Naive thymus-derived CD8-positive, alpha-beta T cell (primary cell): Measurements from ENCODE around the gene CTNNA1. TPM values are rescaled to one million over a fixed set of nuclear protein-coding genes. Genes with fewer than 3 reads are reported as not detected.
"Not testable (repeated sequence)": the region's sequence is repeated elsewhere in the genome, so short reads cannot be mapped to it uniquely, and the experiment has no call there.

Experiments used
- ATAC-seq, 2 donors: fragments of 150-1000 bp; cut with Tn5 transposase in 1 of 2; sonication (Bioruptor Pico), chemical (Tn5 transposase) in 1 of 2; 1 replicate in 1 of 2; 2 replicates in 1 of 2; pipeline ENCODE4 v1.10.0; 2021; ENCODE audit warnings: mild to moderate bottlenecking in 2 of 2, moderate library complexity in 2 of 2
- POLR2A ChIA-PET: fragments of 350-600 bp; sonication (Branson Sonifier 250); formaldehyde crosslinking; loops from one replicate; lab custom pipeline; 2021; ENCODE audit warnings: antibody characterized with exemption; lab: Charles Lee
- DNase-seq, 10 donors: peaks; one replicate each; pipeline versions ENCODE4 v3.0.0 to v3.0.0-alpha.2; 2020 to 2022
- H3K27ac Mint-ChIP-seq, 10 donors: one replicate each; pipeline ENCODE4 v1.8.0; 2020 to 2022; ENCODE audit warnings: mild to moderate bottlenecking in 10 of 10, mixed read lengths in 10 of 10, moderate library complexity in 4 of 10, inconsistent platforms in 1 of 10
- H3K27me3 Mint-ChIP-seq, 5 donors: one replicate each; pipeline ENCODE4 v1.8.0; 2021 to 2022; ENCODE audit warnings: mixed read lengths in 5 of 5
- H3K36me3 Mint-ChIP-seq, 3 donors: one replicate each; pipeline ENCODE4 v1.8.0; 2020 to 2022; ENCODE audit warnings: mixed read lengths in 3 of 3, mild to moderate bottlenecking in 2 of 3, inconsistent platforms in 1 of 3
- H3K4me1 Mint-ChIP-seq, 4 donors: one replicate each; pipeline ENCODE4 v1.8.0; 2021 to 2022; ENCODE audit warnings: mixed read lengths in 4 of 4
- H3K4me3 Mint-ChIP-seq, 10 donors: one replicate each; pipeline ENCODE4 v1.8.0; 2020 to 2022; ENCODE audit warnings: mild to moderate bottlenecking in 10 of 10, mixed read lengths in 10 of 10, moderate library complexity in 6 of 10, inconsistent platforms in 1 of 10
- H3K9me3 Mint-ChIP-seq, 9 donors: one replicate each; pipeline ENCODE4 v1.8.0; 2020 to 2022; ENCODE audit warnings: mixed read lengths in 9 of 9, mild to moderate bottlenecking in 3 of 9, inconsistent platforms in 1 of 9, moderate library complexity in 1 of 9
- polyA plus RNA-seq, 3 donors: library from polyadenylated mRNA; unstranded; fragments of 300-500 nt; fragmentation: Illumina TruSeq; gene quantifications; one replicate each; pipeline ENCODE4 v1.2.3, GENCODE V29; 2021
- total RNA-seq, 8 experiments: library from RNA in 2 of 8; stranded (reverse) in 2 of 8; gene quantifications; one replicate each; pipeline ENCODE4 v1.2.3 and lab custom pipeline; 2021 to 2026

The CTNNA1 gene
- total and polyA plus RNA-seq, 5 experiments from 2014 or later, result 0.34 to 5.7 (median 4.0) TPM; not detected in 1

GRCh38 chr5:138770291-138770690 lies 17.1 kb downstream of the CTNNA1 start:
- H3K4me3 Mint-ChIP-seq, result peak overlapping the region in 1 of 10 donors; percentile 2
- no peak overlapping the region for H3K27ac Mint-ChIP-seq
- DNase-seq (no peak), ATAC-seq (no peak)
- no peaks in the 10 kb centered on the region for H3K36me3 Mint-ChIP-seq
- POLR2A ChIA-PET, result no interaction called here
- H3K27me3 Mint-ChIP-seq, result peaks cover 19 to 65% (median 30%) of the 10 kb centered on the region in 5 donors
- H3K9me3 Mint-ChIP-seq, result no peaks in the 10 kb centered on the region
- no peaks in the 10 kb centered on the region for H3K4me1 Mint-ChIP-seq

- no peak overlapping the region for H3K27ac Mint-ChIP-seq
- no peaks in the 10 kb centered on the region for H3K9me3 Mint-ChIP-seq
- ATAC-seq (no peak), DNase-seq (no peak)
- peaks cover 17 to 58% (median 28%) of the 10 kb centered on the region in 5 donors for H3K27me3 Mint-ChIP-seq
- H3K36me3 Mint-ChIP-seq, result no peaks in the 10 kb centered on the region
- POLR2A ChIA-PET, result no interaction called here
- H3K4me3 Mint-ChIP-seq, result no peak overlapping the region
- H3K4me1 Mint-ChIP-seq, result no peaks in the 10 kb centered on the region
Observed at GRCh38 chr5:138770977-138771376, 17.8 kb downstream of the CTNNA1 start.

GRCh38 chr5:138772986-138773594 lies 19.9 kb downstream of the CTNNA1 start:
- Mint-ChIP-seq H3K27ac (no peak overlapping the region), H3K9me3 (peaks cover 0 to under 1% (median 0%) of the 10 kb centered on the region in 9 donors), H3K27me3 (peaks cover 15 to 40% (median 21%) of the 10 kb centered on the region in 5 donors), H3K4me3 (no peak overlapping the region), H3K4me1 (no peaks in the 10 kb centered on the region), H3K36me3 (no peaks in the 10 kb centered on the region)
- ATAC-seq, result no peak
- POLR2A ChIA-PET, result no interaction called here
- DNase-seq, result no peak

GRCh38 chr5:138773624-138774023 lies 20.4 kb downstream of the CTNNA1 start:
- POLR2A ChIA-PET, H3K4me1 Mint-ChIP-seq, H3K9me3 Mint-ChIP-seq, H3K36me3 Mint-ChIP-seq, H3K4me3 Mint-ChIP-seq, H3K27ac Mint-ChIP-seq, ATAC-seq, DNase-seq: not testable (repeated sequence)
- peaks cover 21 to 42% (median 22%) of the 10 kb centered on the region in 5 donors for H3K27me3 Mint-ChIP-seq

GRCh38 chr5:138775034-138775433 lies 21.8 kb downstream of the CTNNA1 start:
- Mint-ChIP-seq H3K27ac (no peak overlapping the region), H3K4me3 (no peak overlapping the region), H3K9me3 (peaks cover 0 to 4% (median 0%) of the 10 kb centered on the region in 9 donors), H3K4me1 (no peaks in the 10 kb centered on the region), H3K36me3 (no peaks in the 10 kb centered on the region), H3K27me3 (peaks cover 17 to 36% (median 21%) of the 10 kb centered on the region in 5 donors)
- ATAC-seq (no peak), DNase-seq (no peak)
- POLR2A ChIA-PET, result no interaction called here

GRCh38 chr5:138778234-138778633 lies 25.0 kb downstream of the CTNNA1 start:
- no peak for ATAC-seq
- H3K27ac Mint-ChIP-seq, result no peak overlapping the region
- H3K4me3 Mint-ChIP-seq, result no peak overlapping the region
- no peaks in the 10 kb centered on the region for H3K4me1 Mint-ChIP-seq
- H3K9me3 Mint-ChIP-seq, result peaks cover 0 to 4% (median 0%) of the 10 kb centered on the region in 9 donors
- no peak for DNase-seq
- H3K36me3 Mint-ChIP-seq, result no peaks in the 10 kb centered on the region
- H3K27me3 Mint-ChIP-seq, result peaks cover 10 to 44% (median 16%) of the 10 kb centered on the region in 5 donors
- POLR2A ChIA-PET, result no interaction called here

GRCh38 chr5:138783976-138784375 lies 30.8 kb downstream of the CTNNA1 start:
- DNase-seq (no peak), ATAC-seq (no peak)
- Mint-ChIP-seq H3K9me3 (no peaks in the 10 kb centered on the region), H3K4me1 (no peaks in the 10 kb centered on the region), H3K27me3 (peaks cover 8 to 61% (median 26%) of the 10 kb centered on the region in 5 donors), H3K4me3 (no peak overlapping the region), H3K36me3 (no peaks in the 10 kb centered on the region), H3K27ac (no peak overlapping the region)
- POLR2A ChIA-PET, result interaction anchor here (0.6 kb wide), 1 partner anchor 206 kb away, joined by 3 read pairs; no protein-coding TSS in a partner anchor

- POLR2A ChIA-PET, result no interaction called here
- Mint-ChIP-seq H3K27ac (no peak overlapping the region), H3K4me1 (peaks cover 0 to under 1% (median 0%) of the 10 kb centered on the region in 4 donors), H3K4me3 (no peak overlapping the region), H3K27me3 (peaks cover 10 to 67% (median 29%) of the 10 kb centered on the region in 5 donors), H3K36me3 (no peaks in the 10 kb centered on the region), H3K9me3 (peaks cover 0 to 2% (median 0%) of the 10 kb centered on the region in 9 donors)
- no peak for DNase-seq
- ATAC-seq, result no peak
Observed at GRCh38 chr5:138784590-138784989, 31.4 kb downstream of the CTNNA1 start.

DNA sequence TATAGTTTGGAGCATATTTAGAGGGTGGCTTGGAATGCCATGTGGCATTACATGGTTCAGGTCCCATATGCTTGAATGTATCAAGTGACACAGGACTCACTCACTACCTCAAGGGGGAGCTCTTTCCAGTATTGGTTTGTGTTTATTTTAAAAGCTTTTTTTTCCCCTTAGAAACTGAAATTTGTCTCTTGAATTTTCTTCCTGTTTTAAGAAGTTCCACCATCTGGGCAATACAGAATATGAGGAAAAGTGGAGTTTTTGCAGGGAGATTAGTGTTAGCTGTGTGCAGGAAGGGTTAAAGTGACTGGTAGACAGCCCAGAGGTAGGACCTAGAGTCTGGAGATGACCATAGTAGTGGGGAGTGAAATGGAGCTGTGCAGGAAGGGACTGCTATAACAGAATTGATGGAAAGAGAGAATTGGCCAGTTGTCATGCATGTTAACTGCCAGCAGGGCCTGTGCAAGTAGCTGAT lies 36.6 kb downstream of the CTNNA1 start:
- ATAC-seq, result peak in 1 of 2 donors; percentile 31
- Mint-ChIP-seq H3K4me3 (no peak overlapping the region), H3K36me3 (no peaks in the 10 kb centered on the region)

GRCh38 chr5:138790684-138791083 lies 37.5 kb downstream of the CTNNA1 start:
- no peak for DNase-seq
- ATAC-seq, result no peak
- POLR2A ChIA-PET, result interaction anchor here (0.6 kb wide), 1 partner anchor 514 kb away, joined by 5 read pairs; no protein-coding TSS in a partner anchor
- Mint-ChIP-seq H3K36me3 (no peaks in the 10 kb centered on the region), H3K9me3 (peaks cover 0 to 2% (median 0%) of the 10 kb centered on the region in 9 donors), H3K4me3 (no peak overlapping the region), H3K27me3 (peaks cover 24 to 79% (median 55%) of the 10 kb centered on the region in 5 donors), H3K27ac (no peak overlapping the region), H3K4me1 (peaks cover 11 to 30% (median 18%) of the 10 kb centered on the region in 4 donors)

More for the DNA sequence above, 36.6 kb downstream of the CTNNA1 start:
- peaks cover 0 to 2% (median 0%) of the 10 kb centered on the region in 9 donors for H3K9me3 Mint-ChIP-seq
- H3K4me1 Mint-ChIP-seq, result peaks cover 11 to 30% (median 18%) of the 10 kb centered on the region in 4 donors
- peak overlapping the region in 1 of 10 donors; percentile 7 for H3K27ac Mint-ChIP-seq
- DNase-seq, result peak in 3 of 10 donors; percentile 2 to 41 (median 36)
- H3K27me3 Mint-ChIP-seq, result peaks cover 23 to 80% (median 56%) of the 10 kb centered on the region in 5 donors
- POLR2A ChIA-PET, result no interaction called here

DNA sequence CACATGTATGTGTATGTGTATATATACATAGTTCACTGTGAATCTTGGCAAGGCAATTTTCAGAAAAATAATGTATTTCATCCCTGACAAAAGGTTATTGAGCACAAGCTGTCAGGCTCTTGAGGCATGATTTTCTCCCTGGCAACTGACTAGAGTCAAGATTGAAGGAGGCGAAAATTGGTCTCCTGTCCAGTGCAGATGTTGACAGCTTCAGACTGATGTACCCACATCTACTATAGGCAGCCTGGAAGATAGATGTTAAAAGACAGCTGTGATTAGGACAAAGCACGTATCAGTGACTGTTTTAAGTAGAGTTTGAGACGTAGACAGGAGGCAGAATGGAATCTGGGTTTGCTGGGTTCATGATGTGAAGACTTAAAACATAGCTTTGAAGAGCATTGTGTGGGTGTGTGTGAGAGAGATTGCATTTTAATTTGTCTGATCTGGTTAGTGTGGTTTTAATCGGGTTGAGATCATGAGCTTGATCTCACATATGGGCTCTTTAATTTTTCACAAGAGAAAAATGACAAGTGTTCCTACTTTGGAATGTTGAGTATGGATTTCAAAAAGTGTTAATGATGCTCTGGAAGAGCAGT lies 39.1 kb downstream of the CTNNA1 start:
- ATAC-seq, result peak; percentile 67 to 95

DNA sequence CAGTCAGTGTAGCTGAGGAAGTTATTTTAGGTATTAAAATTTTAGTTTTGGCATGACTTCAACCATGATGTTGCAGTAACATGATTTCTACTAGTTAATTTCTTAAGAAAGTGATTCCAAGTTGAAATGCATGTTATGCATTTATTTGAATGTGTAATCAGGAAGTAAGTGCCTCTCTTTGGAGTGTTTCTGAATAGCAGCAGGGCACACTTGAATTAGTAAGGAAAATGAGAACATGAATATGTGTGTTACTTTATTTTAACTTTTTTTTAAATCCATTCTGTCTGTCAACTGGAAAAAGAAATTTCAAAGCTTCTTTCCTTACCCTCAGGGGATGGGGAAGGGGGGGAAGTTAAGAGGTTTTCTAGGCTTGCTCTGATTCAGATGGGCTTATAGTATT lies 40.4 kb downstream of the CTNNA1 start:
- H3K9me3 Mint-ChIP-seq, result peaks cover 0 to 4% (median 0%) of the 10 kb centered on the region in 9 donors
- H3K36me3 Mint-ChIP-seq, result no peaks in the 10 kb centered on the region
- H3K27ac Mint-ChIP-seq, result no peak overlapping the region
- no peak for DNase-seq
- H3K4me1 Mint-ChIP-seq, result peaks cover 11 to 30% (median 18%) of the 10 kb centered on the region in 4 donors
- H3K27me3 Mint-ChIP-seq, result peaks cover 27 to 77% (median 56%) of the 10 kb centered on the region in 5 donors
- H3K4me3 Mint-ChIP-seq, result no peak overlapping the region
- POLR2A ChIA-PET, result no interaction called here
- no peak for ATAC-seq

More for the DNA sequence above, 39.1 kb downstream of the CTNNA1 start:
- Mint-ChIP-seq H3K9me3 (peaks cover 0 to 2% (median 0%) of the 10 kb centered on the region in 9 donors), H3K27me3 (peaks cover 27 to 79% (median 55%) of the 10 kb centered on the region in 5 donors), H3K27ac (no peak overlapping the region), H3K4me1 (peaks cover 11 to 30% (median 18%) of the 10 kb centered on the region in 4 donors), H3K36me3 (no peaks in the 10 kb centered on the region), H3K4me3 (peak overlapping the region in 2 of 10 donors; percentile 6 to 20)
- peak in 4 of 10 donors; percentile 24 to 66 (median 52) for DNase-seq
- POLR2A ChIA-PET, result no interaction called here

- Mint-ChIP-seq H3K9me3 (peaks cover 5 to 36% (median 10%) of the 10 kb centered on the region in 9 donors), H3K27ac (no peak overlapping the region), H3K36me3 (peaks cover 0 to 20% (median 7%) of the 10 kb centered on the region in 3 donors), H3K27me3 (peaks cover 13 to 79% (median 39%) of the 10 kb centered on the region in 5 donors), H3K4me1 (peaks cover 6 to 11% (median 8%) of the 10 kb centered on the region in 4 donors), H3K4me3 (no peak overlapping the region)
- POLR2A ChIA-PET, result no interaction called here
- DNase-seq (no peak), ATAC-seq (no peak)
Observed at GRCh38 chr5:138803285-138803684, 50.1 kb downstream of the CTNNA1 start.
